GM19455 (cell line): ENCODE data around the gene NPIPB6.
"Not testable (repeated sequence)": the region's sequence is repeated elsewhere in the genome, so short reads cannot be mapped to it uniquely, and the experiment has no call there.

Source experiments
- ATAC-seq: cut with Tn5 transposase; IDR thresholded peaks from one replicate; pipeline ENCODE4 v1.9.1; 2021; ENCODE audit not compliant: unreplicated experiment

Gene NPIPB6

DNA sequence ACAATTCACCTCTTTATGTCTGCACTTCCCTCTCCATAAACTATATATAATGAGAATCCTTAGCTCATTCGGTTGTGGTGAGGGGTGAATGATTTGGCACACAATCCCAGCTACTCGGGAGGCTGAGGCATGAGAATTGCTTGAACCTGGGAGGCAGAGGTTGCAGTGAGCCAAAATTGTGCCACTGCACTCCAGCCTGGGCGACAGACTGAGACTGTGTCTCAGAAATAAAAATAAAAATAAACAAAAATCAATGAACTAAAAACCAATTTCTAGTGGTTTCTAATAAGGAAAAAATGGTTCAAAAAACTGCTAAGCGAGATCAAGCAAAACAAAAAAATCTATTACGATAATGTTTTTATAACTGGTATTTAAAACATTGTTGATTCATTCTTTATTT lies at the start of gene NPIPB6:
TSS of gene NPIPB6 (minus strand) at position 101 of the 400 bp plus-strand sequence. CDS start 686 bp downstream, outside the sequence.
- not testable (repeated sequence) for ATAC-seq

- peak; percentile 97 for ATAC-seq
These were observed 40.1 kb upstream of the NPIPB6 start, which contains the start of gene EIF3CL for GRCh38 chr16:28403220-28404072. EIF3CL (minus strand) TSS chr16:28403841; CDS start chr16:28403618, 223 bp downstream.

GRCh38 chr16:28392054-28392453 lies 28.7 kb upstream of the NPIPB6 start:
- ATAC-seq = not testable (repeated sequence)

DNA sequence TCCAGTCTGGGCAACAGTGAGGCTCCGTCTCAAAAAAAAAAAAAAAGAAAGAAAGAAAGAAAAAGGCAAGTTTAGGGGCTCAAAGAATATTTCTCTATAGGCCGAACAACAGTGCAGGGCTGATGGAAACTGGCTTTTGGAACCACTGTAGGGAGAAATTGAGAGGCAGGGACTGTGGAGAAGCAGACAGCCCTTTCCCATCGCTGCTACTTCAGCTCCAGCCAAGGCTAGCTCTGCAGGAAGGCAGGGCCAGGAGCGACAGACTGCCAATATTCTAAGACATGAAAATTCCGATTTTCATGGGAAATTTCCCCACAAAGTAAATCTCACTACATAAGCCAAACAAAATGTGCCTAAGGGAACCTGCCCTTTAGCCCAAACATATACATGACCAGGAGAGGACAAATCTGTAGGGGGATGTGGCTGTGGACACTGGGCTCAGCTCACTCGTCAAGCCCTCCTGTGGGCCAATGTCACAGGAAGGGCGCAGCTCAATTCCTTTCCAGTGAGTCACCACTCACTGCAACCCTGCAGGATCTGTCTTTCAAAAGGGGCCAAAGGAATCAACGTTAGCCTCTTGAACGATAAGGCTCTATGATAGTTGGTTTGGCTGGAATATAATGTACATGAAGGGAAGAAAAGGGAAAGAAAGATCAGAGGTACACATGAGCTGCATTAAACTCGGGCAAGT lies 19.0 kb upstream of the NPIPB6 start:
- ATAC-seq = not testable (repeated sequence)

GRCh38 chr16:28377822-28378221 lies 14.5 kb upstream of the NPIPB6 start:
- not testable (repeated sequence) for ATAC-seq

DNA sequence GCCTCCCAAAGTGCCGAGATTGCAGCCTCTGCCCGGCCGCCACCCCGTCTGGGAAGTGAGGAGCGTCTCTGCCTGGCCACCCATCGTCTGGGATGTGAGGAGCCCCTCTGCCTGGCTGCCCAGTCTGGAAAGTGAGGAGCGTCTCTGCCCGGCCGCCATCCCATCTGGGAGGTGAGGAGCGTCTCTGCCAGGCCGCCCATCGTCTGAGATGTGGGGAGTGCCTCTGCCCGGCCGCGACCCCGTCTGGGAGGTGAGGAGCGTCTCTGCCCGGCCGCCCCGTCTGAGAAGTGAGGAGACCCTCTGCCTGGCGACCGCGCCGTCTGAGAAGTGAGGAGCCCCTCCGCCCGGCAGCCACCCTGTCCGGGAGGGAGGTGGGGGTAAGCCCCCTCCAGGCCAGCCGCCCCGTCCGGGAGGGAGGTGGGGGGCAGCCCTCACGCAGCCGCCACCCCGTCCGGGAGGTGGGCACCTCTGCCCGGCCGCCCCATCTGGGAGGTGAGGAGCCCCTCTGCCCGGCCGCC lies 13.9 kb upstream of the NPIPB6 start:
- ATAC-seq = not testable (repeated sequence)

DNA sequence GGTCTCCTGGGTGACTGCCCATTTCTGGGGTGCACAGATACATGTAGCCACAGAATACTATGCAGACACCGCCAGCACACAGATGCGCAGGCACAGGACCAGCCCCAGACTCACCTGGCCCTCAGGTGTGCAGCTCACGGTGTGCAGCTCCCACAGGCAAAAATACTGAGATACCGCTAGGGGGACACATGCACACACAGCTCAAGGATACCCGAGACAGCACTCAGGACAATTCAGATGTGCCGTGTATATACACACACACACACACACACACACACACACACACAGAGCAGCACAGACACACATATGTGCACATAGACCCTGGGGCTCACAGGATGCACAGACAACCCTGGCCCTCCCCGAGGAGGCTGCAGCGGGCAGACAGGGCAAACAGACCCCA lies 11.8 kb upstream of the NPIPB6 start:
- ATAC-seq = not testable (repeated sequence)

DNA sequence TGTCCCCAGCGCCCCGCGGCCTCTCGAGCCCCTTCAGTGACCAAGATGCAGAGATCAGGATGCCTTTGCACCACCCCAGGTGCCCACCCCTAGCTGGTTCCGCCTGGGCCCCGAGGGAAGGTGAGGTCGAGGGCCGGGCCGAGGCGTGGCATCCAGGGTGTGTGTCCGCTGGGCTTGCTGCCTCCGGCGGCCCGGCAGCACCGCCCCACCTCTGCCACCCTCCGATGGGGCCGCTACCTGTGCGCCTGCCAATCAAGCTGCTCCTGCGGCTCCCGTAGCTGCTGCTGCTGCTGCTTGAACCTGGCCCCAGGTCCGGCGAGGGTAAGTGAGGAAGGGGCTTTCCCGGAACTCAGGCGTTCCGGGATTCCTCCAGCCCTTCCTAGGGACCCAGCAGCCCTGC lies 11.0 kb upstream of the NPIPB6 start:
- not testable (repeated sequence) for ATAC-seq

GRCh38 chr16:28367926-28368325 lies 4.6 kb upstream of the NPIPB6 start:
- ATAC-seq = not testable (repeated sequence)

GRCh38 chr16:28364268-28365173 lies 1.2 kb upstream of the NPIPB6 start:
- peak; percentile 92 for ATAC-seq

GRCh38 chr16:28362600-28362999 lies 708 bp downstream of the NPIPB6 start:
- ATAC-seq = not testable (repeated sequence)

- not testable (repeated sequence) for ATAC-seq
These were observed 25.1 kb downstream of the NPIPB6 start for GRCh38 chr16:28338230-28338629.

- ATAC-seq = not testable (repeated sequence)
These were observed 26.2 kb downstream of the NPIPB6 start for GRCh38 chr16:28336940-28337710.

GRCh38 chr16:28335678-28336077 lies 27.6 kb downstream of the NPIPB6 start:
- ATAC-seq = not testable (repeated sequence)

GRCh38 chr16:28332632-28333031 lies 30.7 kb downstream of the NPIPB6 start:
- not testable (repeated sequence) for ATAC-seq

DNA sequence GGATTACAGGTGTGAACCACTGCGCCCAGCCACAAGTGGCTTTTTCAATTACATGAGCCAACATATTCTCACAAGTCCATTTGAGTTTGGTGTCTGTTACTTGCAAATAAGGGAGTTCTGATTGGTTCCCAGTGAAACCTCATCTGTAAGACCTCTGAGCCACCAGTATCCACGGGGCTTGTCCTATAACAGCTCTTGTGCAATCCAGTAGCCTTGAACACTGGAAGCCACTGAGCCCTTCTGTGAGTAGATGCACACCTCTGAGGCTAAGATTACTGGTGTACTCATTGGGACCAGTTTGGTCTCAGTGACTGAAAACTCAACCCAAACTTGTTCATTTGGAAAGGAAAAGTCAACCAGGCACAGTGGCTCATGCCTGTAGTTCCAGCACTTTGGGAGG lies 32.3 kb downstream of the NPIPB6 start:
- not testable (repeated sequence) for ATAC-seq

GRCh38 chr16:28330232-28330631 lies 33.1 kb downstream of the NPIPB6 start:
- ATAC-seq = not testable (repeated sequence)

DNA sequence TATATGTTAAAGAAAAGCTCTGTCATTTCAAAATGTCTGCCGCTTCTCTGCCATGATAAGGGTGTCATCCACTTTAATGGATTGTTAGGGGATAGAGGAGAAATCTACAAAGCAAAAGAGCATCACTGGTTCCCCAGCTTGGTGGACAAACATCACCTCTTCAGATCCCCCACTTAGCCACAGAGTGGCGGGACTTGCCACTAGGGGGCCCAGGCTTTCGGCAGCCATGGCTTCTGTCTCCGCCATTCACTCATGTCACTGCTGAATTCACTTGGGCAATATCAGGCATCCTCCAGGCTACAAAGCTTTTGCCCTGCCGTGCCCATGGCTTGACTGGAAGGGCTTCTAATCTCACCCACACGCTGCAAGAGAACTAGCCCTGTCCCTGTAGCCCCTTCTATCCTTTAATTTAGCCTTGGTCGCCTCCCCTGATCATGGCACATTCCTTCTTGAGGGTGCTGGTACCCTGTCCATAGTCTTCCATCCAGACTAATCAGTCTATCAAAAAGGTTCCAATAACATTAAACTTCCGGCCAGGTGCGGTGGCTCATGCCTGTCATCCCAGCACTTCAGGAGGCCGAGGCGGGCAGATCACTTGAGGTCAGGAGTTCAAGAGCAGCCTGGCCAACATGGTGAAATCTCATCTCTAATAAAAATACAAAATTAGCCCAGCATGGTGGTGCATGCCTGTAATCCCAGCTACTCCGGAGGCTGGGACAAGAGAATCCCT lies 36.3 kb downstream of the NPIPB6 start:
- no peak for ATAC-seq

GRCh38 chr16:28324887-28325279 lies 38.4 kb downstream of the NPIPB6 start:
- ATAC-seq = no peak
